ENCODE measurements around the gene WWC2.

The WWC2 gene

GRCh38 chr4:183072176-183072575 is 26.9 kb upstream of the WWC2 start:
- TF ChIP-seq, protein P1, sequence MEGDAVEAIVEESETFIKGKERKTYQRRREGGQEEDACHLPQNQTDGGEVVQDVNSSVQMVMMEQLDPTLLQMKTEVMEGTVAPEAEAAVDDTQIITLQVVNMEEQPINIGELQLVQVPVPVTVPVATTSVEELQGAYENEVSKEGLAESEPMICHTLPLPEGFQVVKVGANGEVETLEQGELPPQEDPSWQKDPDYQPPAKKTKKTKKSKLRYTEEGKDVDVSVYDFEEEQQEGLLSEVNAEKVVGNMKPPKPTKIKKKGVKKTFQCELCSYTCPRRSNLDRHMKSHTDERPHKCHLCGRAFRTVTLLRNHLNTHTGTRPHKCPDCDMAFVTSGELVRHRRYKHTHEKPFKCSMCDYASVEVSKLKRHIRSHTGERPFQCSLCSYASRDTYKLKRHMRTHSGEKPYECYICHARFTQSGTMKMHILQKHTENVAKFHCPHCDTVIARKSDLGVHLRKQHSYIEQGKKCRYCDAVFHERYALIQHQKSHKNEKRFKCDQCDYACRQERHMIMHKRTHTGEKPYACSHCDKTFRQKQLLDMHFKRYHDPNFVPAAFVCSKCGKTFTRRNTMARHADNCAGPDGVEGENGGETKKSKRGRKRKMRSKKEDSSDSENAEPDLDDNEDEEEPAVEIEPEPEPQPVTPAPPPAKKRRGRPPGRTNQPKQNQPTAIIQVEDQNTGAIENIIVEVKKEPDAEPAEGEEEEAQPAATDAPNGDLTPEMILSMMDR (IDR thresholded peaks at IDR 0.05): no peak
- no peak overlapping the region for H3K4me3 Mint-ChIP-seq
- peaks cover 23% of the 10 kb centered on the region for H3K4me1 Mint-ChIP-seq
- H3K9me3 Mint-ChIP-seq: peaks cover 49% of the 10 kb centered on the region
- H3K27ac Mint-ChIP-seq: no peak overlapping the region
- H3K27me3 Mint-ChIP-seq (ENCODE audit: low read depth, poor library complexity): peaks cover 4% of the 10 kb centered on the region
- DNase-seq: no peak
- H3K36me3 Mint-ChIP-seq (ENCODE audit: low read depth): peaks cover 30% of the 10 kb centered on the region

- Mint-ChIP-seq H3K36me3 (ENCODE audit: low read depth) (peaks cover 24% of the 10 kb centered on the region), H3K9me3 (peaks cover 34% of the 10 kb centered on the region), H3K27ac (no peak overlapping the region), H3K4me3 (no peak overlapping the region), H3K27me3 (ENCODE audit: low read depth, poor library complexity) (peaks cover 4% of the 10 kb centered on the region), H3K4me1 (peaks cover 23% of the 10 kb centered on the region)
- TF ChIP-seq, protein P1 (IDR thresholded peaks at IDR 0.05): peak; percentile 42
- no peak for DNase-seq
Measured at GRCh38 chr4:183073838-183074145, 25.3 kb upstream of the WWC2 start.

- TF ChIP-seq, protein P1 (IDR thresholded peaks at IDR 0.05): no peak
- peaks cover 20% of the 10 kb centered on the region for H3K36me3 Mint-ChIP-seq (ENCODE audit: low read depth)
- no peak overlapping the region for H3K27ac Mint-ChIP-seq
- peak overlapping the region; percentile 35 for H3K4me3 Mint-ChIP-seq
- peaks cover 23% of the 10 kb centered on the region for H3K4me1 Mint-ChIP-seq
- DNase-seq: no peak
- peaks cover 28% of the 10 kb centered on the region for H3K9me3 Mint-ChIP-seq
- peaks cover 4% of the 10 kb centered on the region for H3K27me3 Mint-ChIP-seq (ENCODE audit: low read depth, poor library complexity)
Measured at GRCh38 chr4:183074288-183074990, 24.6 kb upstream of the WWC2 start.

DNA sequence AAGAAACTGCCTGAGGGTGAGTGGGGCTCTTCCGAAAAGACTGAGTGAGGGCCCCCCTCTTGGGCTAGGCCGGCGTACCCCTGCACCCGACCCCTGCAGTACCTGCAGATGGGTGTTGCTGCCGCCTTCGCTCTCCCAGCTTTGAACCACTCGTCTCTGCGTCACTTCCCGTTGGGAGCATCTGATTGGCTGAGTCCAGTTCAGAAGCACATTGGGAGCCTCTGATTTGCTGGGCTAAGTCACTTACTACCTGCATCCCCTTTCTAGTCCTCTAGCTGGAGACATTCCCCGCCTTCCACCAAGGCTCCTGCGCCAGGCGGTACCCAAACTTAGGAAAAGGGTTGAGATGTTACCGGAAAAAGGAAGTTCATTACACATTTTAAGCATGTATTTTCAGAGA is 20.4 kb upstream of the WWC2 start:
- TF ChIP-seq, protein P1 (IDR thresholded peaks at IDR 0.05): no peak
- Mint-ChIP-seq H3K4me1 (peaks cover 18% of the 10 kb centered on the region), H3K9me3 (no peaks in the 10 kb centered on the region), H3K4me3 (no peak overlapping the region), H3K27me3 (ENCODE audit: low read depth, poor library complexity) (no peaks in the 10 kb centered on the region), H3K27ac (no peak overlapping the region), H3K36me3 (ENCODE audit: low read depth) (no peaks in the 10 kb centered on the region)
- DNase-seq: no peak

GRCh38 chr4:183080372-183081115 is 18.5 kb upstream of the WWC2 start:
- H3K4me3 Mint-ChIP-seq: no peak overlapping the region
- no peaks in the 10 kb centered on the region for H3K36me3 Mint-ChIP-seq (ENCODE audit: low read depth)
- H3K27ac Mint-ChIP-seq: no peak overlapping the region
- H3K4me1 Mint-ChIP-seq: peaks cover 4% of the 10 kb centered on the region
- no peak for DNase-seq
- no peaks in the 10 kb centered on the region for H3K9me3 Mint-ChIP-seq
- no peaks in the 10 kb centered on the region for H3K27me3 Mint-ChIP-seq (ENCODE audit: low read depth, poor library complexity)
- TF ChIP-seq, protein P1 (IDR thresholded peaks at IDR 0.05): no peak

- TF ChIP-seq, protein P1 (IDR thresholded peaks at IDR 0.05): no peak
- Mint-ChIP-seq H3K27ac (no peak overlapping the region), H3K36me3 (ENCODE audit: low read depth) (no peaks in the 10 kb centered on the region)
Measured at GRCh38 chr4:183081116-183081469, 18.0 kb upstream of the WWC2 start.

More at GRCh38 chr4:183081116-183081469, 18.0 kb upstream of the WWC2 start:
- H3K27me3 Mint-ChIP-seq (ENCODE audit: low read depth, poor library complexity): no peaks in the 10 kb centered on the region
- H3K9me3 Mint-ChIP-seq: no peaks in the 10 kb centered on the region
- no peaks in the 10 kb centered on the region for H3K4me1 Mint-ChIP-seq
- DNase-seq: no peak
- no peak overlapping the region for H3K4me3 Mint-ChIP-seq

Data from nephron progenitor cell (in vitro differentiated cells).